Right atrium auricular region (tissue), 2 donors: Measurements from ENCODE around the gene KCNIP4. TPM values are rescaled to one million over a fixed set of nuclear protein-coding genes. Genes with fewer than 3 reads are reported as not detected.

Experiments
- DNase-seq: peaks from one replicate; pipeline ENCODE4 v3.0.0-alpha.2; 2019; ENCODE audit warnings: low spot score
- H3K27ac ChIP-seq, 2 donors: fragments of 200-600 bp; sonication (generic); 1 replicate in 1 of 2; 2 replicates in 1 of 2; pipeline ENCODE4 v1.5.1; 2016 to 2019
- H3K27me3 ChIP-seq, 2 donors: fragments of 200-600 bp; sonication (generic); one replicate each; pipeline versions ENCODE4 v1.5.1 to v1.6.0; 2017 to 2019
- H3K36me3 ChIP-seq: fragments of 200-600 bp; sonication (generic); one replicate; pipeline ENCODE4 v1.5.1; 2016
- H3K4me1 ChIP-seq, 2 donors: fragments of 200-600 bp; sonication (generic); one replicate each; pipeline versions ENCODE4 v1.5.1 to v1.6.0; 2017 to 2019
- H3K4me3 ChIP-seq, 2 donors: fragments of 200-600 bp; sonication (generic); 1 replicate in 1 of 2; 2 replicates in 1 of 2; pipeline ENCODE4 v1.5.1; 2017 to 2019; ENCODE audit warnings: mild to moderate bottlenecking in 1 of 2, moderate library complexity in 1 of 2
- H3K9me3 ChIP-seq, 2 donors: fragments of 200-600 bp; sonication (generic); one replicate each; pipeline ENCODE4 v1.5.1; 2019
- CTCF ChIP-seq, 2 donors: fragments of 200-600 bp; sonication (generic); IDR thresholded peaks; one replicate each; pipeline ENCODE4 v1.5.1; 2019; ENCODE audit warnings: antibody characterized with exemption in 2 of 2
- total RNA-seq, 2 donors: library from RNA; depleted of rRNA; stranded (reverse); fragments of >200 nt; gene quantifications; one replicate each; pipeline ENCODE4 v1.1.0, GENCODE V29; 2016

KCNIP4 gene
- total RNA-seq, 2 donors from 2014 or later, result not detected

GRCh38 chr4:21013501-21013900, 935.1 kb downstream of the KCNIP4 start:
- Histone ChIP-seq H3K27me3 (no peaks in the 10 kb centered on the region), H3K9me3 (no peaks in the 10 kb centered on the region), H3K4me3 (no peak overlapping the region), H3K27ac (no peak overlapping the region), H3K36me3 (no peaks in the 10 kb centered on the region), H3K4me1 (no peaks in the 10 kb centered on the region)
- no peak for TF ChIP-seq CTCF (IDR thresholded peaks at IDR 0.05)
- no peak for DNase-seq

GRCh38 chr4:21012851-21013331, 935.7 kb downstream of the KCNIP4 start:
- TF ChIP-seq CTCF (IDR thresholded peaks at IDR 0.05), result no peak
- Histone ChIP-seq H3K9me3 (no peaks in the 10 kb centered on the region), H3K36me3 (no peaks in the 10 kb centered on the region), H3K27ac (no peak overlapping the region), H3K4me1 (no peaks in the 10 kb centered on the region), H3K4me3 (no peak overlapping the region), H3K27me3 (no peaks in the 10 kb centered on the region)
- no peak for DNase-seq

DNA sequence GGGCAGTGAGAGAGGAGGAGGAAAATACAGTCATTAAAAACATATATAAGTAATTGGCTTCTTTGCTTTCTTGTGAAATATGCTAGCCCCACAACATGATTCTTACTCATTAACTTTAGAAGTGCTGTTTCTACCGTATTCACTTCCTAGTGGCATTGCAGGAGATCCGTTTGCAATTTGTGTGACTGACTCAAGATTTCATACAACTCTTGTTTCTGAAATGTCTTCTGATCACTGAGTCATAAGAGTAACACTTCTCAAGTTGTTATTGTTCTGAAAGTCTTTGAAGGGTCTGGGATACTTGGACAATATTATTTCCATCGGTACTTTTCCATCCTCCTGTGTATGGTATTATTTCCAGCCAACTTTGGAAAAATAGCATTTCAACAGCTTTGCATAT, 937.5 kb downstream of the KCNIP4 start:
- TF ChIP-seq CTCF (IDR thresholded peaks at IDR 0.05), result no peak
- Histone ChIP-seq H3K27ac (no peak overlapping the region), H3K36me3 (no peaks in the 10 kb centered on the region), H3K4me1 (no peaks in the 10 kb centered on the region), H3K27me3 (no peaks in the 10 kb centered on the region), H3K9me3 (no peaks in the 10 kb centered on the region), H3K4me3 (no peak overlapping the region)
- DNase-seq, result no peak

- no peaks in the 10 kb centered on the region for H3K36me3 ChIP-seq
- TF ChIP-seq CTCF (IDR thresholded peaks at IDR 0.05), result no peak
Measured at GRCh38 chr4:21009956-21010355, 938.6 kb downstream of the KCNIP4 start.

DNA sequence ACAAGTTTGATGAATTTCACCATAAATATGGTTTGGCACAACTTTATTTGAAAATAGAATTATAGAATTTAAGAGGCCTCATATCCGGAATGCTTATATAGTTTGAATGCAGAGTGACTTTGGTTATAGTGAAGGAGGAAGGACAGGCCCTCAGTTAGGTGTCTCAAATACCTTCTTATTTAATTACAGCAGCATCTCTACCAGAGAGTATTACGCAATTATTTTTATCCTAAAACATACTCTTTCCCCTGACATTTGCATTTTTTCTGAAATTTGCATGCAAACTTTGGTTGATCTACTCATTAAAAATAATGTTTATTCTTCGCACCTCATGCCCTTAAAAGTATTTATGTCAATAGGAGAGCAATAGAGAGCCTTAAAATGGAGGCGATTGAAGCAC, 942.9 kb downstream of the KCNIP4 start:
- Histone ChIP-seq H3K4me1 (no peaks in the 10 kb centered on the region), H3K4me3 (no peak overlapping the region), H3K9me3 (no peaks in the 10 kb centered on the region), H3K36me3 (no peaks in the 10 kb centered on the region), H3K27ac (no peak overlapping the region), H3K27me3 (no peaks in the 10 kb centered on the region)
- no peak for DNase-seq
- no peak for TF ChIP-seq CTCF (IDR thresholded peaks at IDR 0.05)

More at GRCh38 chr4:21009956-21010355, 938.6 kb downstream of the KCNIP4 start:
- Histone ChIP-seq H3K27ac (no peak overlapping the region), H3K27me3 (no peaks in the 10 kb centered on the region), H3K4me1 (no peaks in the 10 kb centered on the region), H3K4me3 (no peak overlapping the region), H3K9me3 (no peaks in the 10 kb centered on the region)
- no peak for DNase-seq

DNA sequence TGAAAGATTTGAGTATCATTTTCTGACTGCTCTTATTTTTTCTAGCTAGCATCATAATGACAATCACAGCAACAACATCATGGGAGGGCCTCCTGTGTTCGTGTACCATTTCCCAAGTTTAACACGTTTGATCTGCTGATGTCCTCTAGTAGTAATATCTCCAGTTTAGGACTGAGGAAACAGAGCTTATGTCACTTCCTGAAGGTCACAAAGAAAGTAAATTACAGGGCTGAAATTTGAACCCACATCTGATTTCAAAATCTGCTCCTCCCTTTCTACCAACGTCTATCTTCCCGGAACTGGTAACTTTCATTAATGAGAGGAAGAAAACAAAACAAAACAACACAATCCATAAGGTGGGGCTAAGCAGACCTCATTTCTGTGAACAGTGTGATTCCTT, 945.6 kb downstream of the KCNIP4 start:
- H3K27me3 ChIP-seq, result no peaks in the 10 kb centered on the region
- H3K4me3 ChIP-seq, result no peak overlapping the region
- no peak for DNase-seq
- H3K9me3 ChIP-seq, result no peaks in the 10 kb centered on the region
- H3K4me1 ChIP-seq, result no peaks in the 10 kb centered on the region
- TF ChIP-seq CTCF (IDR thresholded peaks at IDR 0.05), result no peak
- no peaks in the 10 kb centered on the region for H3K36me3 ChIP-seq
- no peak overlapping the region for H3K27ac ChIP-seq
